ENCODE measurements around the gene UQCC3.
"Not testable (repeated sequence)": the region's sequence is repeated elsewhere in the genome, so short reads cannot be mapped to it uniquely, and the experiment has no call there.

Gene UQCC3

GRCh38 chr11:62667460-62667859 lies 4.0 kb upstream of the UQCC3 start:
- H3K27me3 ChIP-seq (ENCODE audit: control insufficient read depth, insufficient read depth, low read length), result no peaks in the 10 kb centered on the region
- H3K9ac ChIP-seq (ENCODE audit: low read depth, low read length), result peak overlapping the region; percentile 95
- H3K4me3 ChIP-seq (ENCODE audit: low read length), result no peak overlapping the region
- H3K36me3 ChIP-seq (ENCODE audit: insufficient read depth, low read length), result peaks cover 29% of the 10 kb centered on the region
- no peaks in the 10 kb centered on the region for H3K9me3 ChIP-seq (replicated peaks; ENCODE audit: low read length)
- H3K4me2 ChIP-seq (ENCODE audit: low read length), result peak overlapping the region; percentile 97
- peaks cover 28% of the 10 kb centered on the region for H3K4me1 ChIP-seq (ENCODE audit: control insufficient read depth, insufficient read depth, low read length)

- Histone ChIP-seq H3K36me3 (ENCODE audit: insufficient read depth, low read length) (peaks cover 27% of the 10 kb centered on the region), H3K9ac (ENCODE audit: low read depth, low read length) (no peak overlapping the region), H3K27me3 (ENCODE audit: control insufficient read depth, insufficient read depth, low read length) (no peaks in the 10 kb centered on the region), H3K4me3 (ENCODE audit: low read length) (no peak overlapping the region), H3K9me3 (replicated peaks; ENCODE audit: low read length) (no peaks in the 10 kb centered on the region), H3K4me2 (ENCODE audit: low read length) (peak overlapping the region; percentile 6), H3K4me1 (ENCODE audit: control insufficient read depth, insufficient read depth, low read length) (peaks cover 38% of the 10 kb centered on the region)
These were observed 1.9 kb upstream of the UQCC3 start for GRCh38 chr11:62669420-62670161.

- Histone ChIP-seq H3K9me3 (replicated peaks; ENCODE audit: low read length) (no peaks in the 10 kb centered on the region), H3K4me1 (ENCODE audit: control insufficient read depth, insufficient read depth, low read length) (peaks cover 36% of the 10 kb centered on the region), H3K36me3 (ENCODE audit: insufficient read depth, low read length) (peaks cover 28% of the 10 kb centered on the region), H3K4me3 (ENCODE audit: low read length) (peak overlapping the region; percentile 92), H3K27me3 (ENCODE audit: control insufficient read depth, insufficient read depth, low read length) (no peaks in the 10 kb centered on the region), H3K4me2 (ENCODE audit: low read length) (peak overlapping the region; percentile 97), H3K9ac (ENCODE audit: low read depth, low read length) (peak overlapping the region; percentile 92)
These were observed 251 bp upstream of the UQCC3 start for GRCh38 chr11:62671236-62671607.

GRCh38 chr11:62673196-62673525 lies 1.7 kb downstream of the UQCC3 start:
- Histone ChIP-seq H3K36me3 (ENCODE audit: insufficient read depth, low read length) (peaks cover 21% of the 10 kb centered on the region), H3K27me3 (ENCODE audit: control insufficient read depth, insufficient read depth, low read length) (no peaks in the 10 kb centered on the region), H3K9ac (ENCODE audit: low read depth, low read length) (peak overlapping the region; percentile 8), H3K4me1 (ENCODE audit: control insufficient read depth, insufficient read depth, low read length) (peaks cover 32% of the 10 kb centered on the region), H3K4me2 (ENCODE audit: low read length) (peak overlapping the region; percentile 97), H3K4me3 (ENCODE audit: low read length) (peak overlapping the region; percentile 92), H3K9me3 (replicated peaks; ENCODE audit: low read length) (no peaks in the 10 kb centered on the region)

- H3K9me3 ChIP-seq (replicated peaks; ENCODE audit: low read length); H3K4me3 ChIP-seq (ENCODE audit: low read length); H3K9ac ChIP-seq (ENCODE audit: low read depth, low read length); H3K4me2 ChIP-seq (ENCODE audit: low read length); H3K27me3 ChIP-seq (ENCODE audit: control insufficient read depth, insufficient read depth, low read length): not testable (repeated sequence)
- Histone ChIP-seq H3K36me3 (ENCODE audit: insufficient read depth, low read length) (peaks cover 21% of the 10 kb centered on the region), H3K4me1 (ENCODE audit: control insufficient read depth, insufficient read depth, low read length) (peaks cover 36% of the 10 kb centered on the region)
These were observed 3.9 kb downstream of the UQCC3 start for GRCh38 chr11:62675415-62675814.

- no peak overlapping the region for H3K9ac ChIP-seq (ENCODE audit: low read depth, low read length)
- peaks cover 38% of the 10 kb centered on the region for H3K4me1 ChIP-seq (ENCODE audit: control insufficient read depth, insufficient read depth, low read length)
- peaks cover 21% of the 10 kb centered on the region for H3K36me3 ChIP-seq (ENCODE audit: insufficient read depth, low read length)
- no peak overlapping the region for H3K4me2 ChIP-seq (ENCODE audit: low read length)
- no peaks in the 10 kb centered on the region for H3K9me3 ChIP-seq (replicated peaks; ENCODE audit: low read length)
- no peaks in the 10 kb centered on the region for H3K27me3 ChIP-seq (ENCODE audit: control insufficient read depth, insufficient read depth, low read length)
- no peak overlapping the region for H3K4me3 ChIP-seq (ENCODE audit: low read length)
These were observed 5.2 kb downstream of the UQCC3 start for GRCh38 chr11:62676698-62677097.

GRCh38 chr11:62677156-62677555 lies 5.7 kb downstream of the UQCC3 start:
- no peaks in the 10 kb centered on the region for H3K9me3 ChIP-seq (replicated peaks; ENCODE audit: low read length)
- H3K4me1 ChIP-seq (ENCODE audit: control insufficient read depth, insufficient read depth, low read length), result peaks cover 37% of the 10 kb centered on the region
- H3K4me2 ChIP-seq (ENCODE audit: low read length), result peak overlapping the region; percentile 85
- no peak overlapping the region for H3K9ac ChIP-seq (ENCODE audit: low read depth, low read length)
- H3K4me3 ChIP-seq (ENCODE audit: low read length), result no peak overlapping the region
- H3K36me3 ChIP-seq (ENCODE audit: insufficient read depth, low read length), result peaks cover 21% of the 10 kb centered on the region
- no peaks in the 10 kb centered on the region for H3K27me3 ChIP-seq (ENCODE audit: control insufficient read depth, insufficient read depth, low read length)

GRCh38 chr11:62677714-62678113 lies 6.2 kb downstream of the UQCC3 start:
- Histone ChIP-seq H3K27me3 (ENCODE audit: control insufficient read depth, insufficient read depth, low read length) (no peaks in the 10 kb centered on the region), H3K4me2 (ENCODE audit: low read length) (peak overlapping the region; percentile 85), H3K36me3 (ENCODE audit: insufficient read depth, low read length) (peaks cover 21% of the 10 kb centered on the region), H3K4me3 (ENCODE audit: low read length) (peak overlapping the region; percentile 91), H3K4me1 (ENCODE audit: control insufficient read depth, insufficient read depth, low read length) (peaks cover 32% of the 10 kb centered on the region), H3K9me3 (replicated peaks; ENCODE audit: low read length) (no peaks in the 10 kb centered on the region), H3K9ac (ENCODE audit: low read depth, low read length) (peak overlapping the region; percentile 96)

GRCh38 chr11:62678433-62678769 lies 6.9 kb downstream of the UQCC3 start:
- Histone ChIP-seq H3K27me3 (ENCODE audit: control insufficient read depth, insufficient read depth, low read length) (no peaks in the 10 kb centered on the region), H3K36me3 (ENCODE audit: insufficient read depth, low read length) (peaks cover 17% of the 10 kb centered on the region), H3K9ac (ENCODE audit: low read depth, low read length) (peak overlapping the region; percentile 96), H3K4me1 (ENCODE audit: control insufficient read depth, insufficient read depth, low read length) (peaks cover 25% of the 10 kb centered on the region), H3K4me2 (ENCODE audit: low read length) (peak overlapping the region; percentile 85), H3K9me3 (replicated peaks; ENCODE audit: low read length) (no peaks in the 10 kb centered on the region), H3K4me3 (ENCODE audit: low read length) (peak overlapping the region; percentile 91)

GRCh38 chr11:62678770-62679696 lies 7.6 kb downstream of the UQCC3 start, which contains the start of gene UBXN1:
UBXN1 (minus strand) TSS chr11:62679073; CDS start chr11:62678923, 150 bp downstream.
- Histone ChIP-seq H3K9ac (ENCODE audit: low read depth, low read length) (peak within 1 kb of the TSS; percentile 96), H3K4me3 (ENCODE audit: low read length) (peak within 1 kb of the TSS; percentile 91), H3K9me3 (replicated peaks; ENCODE audit: low read length) (no peaks in the 10 kb centered on the region), H3K36me3 (ENCODE audit: insufficient read depth, low read length) (peaks cover 17% of the 10 kb centered on the region), H3K4me2 (ENCODE audit: low read length) (peak within 1 kb of the TSS; percentile 85), H3K27me3 (ENCODE audit: control insufficient read depth, insufficient read depth, low read length) (no peaks in the 10 kb centered on the region), H3K4me1 (ENCODE audit: control insufficient read depth, insufficient read depth, low read length) (peaks cover 24% of the 10 kb centered on the region)

- no peak overlapping the region for H3K4me3 ChIP-seq (ENCODE audit: low read length)
- H3K4me2 ChIP-seq (ENCODE audit: low read length), result no peak overlapping the region
- no peaks in the 10 kb centered on the region for H3K9me3 ChIP-seq (replicated peaks; ENCODE audit: low read length)
- peaks cover 13% of the 10 kb centered on the region for H3K36me3 ChIP-seq (ENCODE audit: insufficient read depth, low read length)
- no peaks in the 10 kb centered on the region for H3K27me3 ChIP-seq (ENCODE audit: control insufficient read depth, insufficient read depth, low read length)
- peaks cover 24% of the 10 kb centered on the region for H3K4me1 ChIP-seq (ENCODE audit: control insufficient read depth, insufficient read depth, low read length)
- no peak overlapping the region for H3K9ac ChIP-seq (ENCODE audit: low read depth, low read length)
These were observed 9.4 kb downstream of the UQCC3 start for GRCh38 chr11:62680825-62681240.
